Effector memory CD4-positive, alpha-beta T cell (primary cell): ENCODE measurements around the gene RHEBL1.
A peak's percentile ranks its signal among the peaks of the same experiment; 100 is the strongest.

Experiments
- DNase-seq, 3 donors: peaks; one replicate each; pipeline ENCODE4 v3.0.0-alpha.2; 2020
- H3K27ac ChIP-seq: 2 replicates; pipeline ENCODE4 v1.7.0; 2013; ENCODE audit warnings: mild to moderate bottlenecking, low read length, moderate library complexity; ENCODE audit not compliant: insufficient read depth, poor library complexity, severe bottlenecking
- H3K27me3 ChIP-seq: replicated peaks from 2 replicates; pipeline ENCODE4 v1.7.0; 2013; ENCODE audit warnings: mild to moderate bottlenecking, low read length; ENCODE audit not compliant: insufficient read depth, control insufficient read depth, poor library complexity, severe bottlenecking
- H3K36me3 ChIP-seq: 2 replicates; pipeline ENCODE4 v1.7.0; 2013; ENCODE audit warnings: mild to moderate bottlenecking, low read length, moderate library complexity; ENCODE audit not compliant: control insufficient read depth, insufficient read depth
- H3K4me1 ChIP-seq: 2 replicates; pipeline ENCODE4 v1.7.0; 2013; ENCODE audit warnings: low read length, mild to moderate bottlenecking; ENCODE audit not compliant: control insufficient read depth, insufficient read depth, poor library complexity, severe bottlenecking
- H3K4me3 ChIP-seq: 2 replicates; pipeline ENCODE4 v1.7.0; 2013; ENCODE audit warnings: low read length, low read depth, mild to moderate bottlenecking; ENCODE audit not compliant: insufficient read depth, poor library complexity, severe bottlenecking
- H3K9me3 ChIP-seq: 2 replicates; pipeline ENCODE4 v1.7.0; 2013; ENCODE audit warnings: mild to moderate bottlenecking, low read length, moderate library complexity; ENCODE audit not compliant: control insufficient read depth

The RHEBL1 gene

GRCh38 chr12:49089821-49090773, 20.3 kb upstream of the RHEBL1 start:
- Histone ChIP-seq H3K27ac (no peak overlapping the region), H3K4me1 (peaks cover 51% of the 10 kb centered on the region), H3K27me3 (peaks cover 58% of the 10 kb centered on the region), H3K4me3 (peak overlapping the region; percentile 48), H3K9me3 (no peaks in the 10 kb centered on the region), H3K36me3 (no peaks in the 10 kb centered on the region)
- DNase-seq, result no peak

GRCh38 chr12:49088932-49089330, 19.2 kb upstream of the RHEBL1 start:
- Histone ChIP-seq H3K27me3 (peaks cover 47% of the 10 kb centered on the region), H3K9me3 (no peaks in the 10 kb centered on the region), H3K4me1 (peaks cover 41% of the 10 kb centered on the region), H3K36me3 (no peaks in the 10 kb centered on the region), H3K27ac (no peak overlapping the region), H3K4me3 (no peak overlapping the region)
- no peak for DNase-seq

- no peaks in the 10 kb centered on the region for H3K9me3 ChIP-seq
- H3K27me3 ChIP-seq, result peaks cover 41% of the 10 kb centered on the region
- peak in 2 of 3 donors; percentile 44 to 58 for DNase-seq
- H3K27ac ChIP-seq, result no peak overlapping the region
- no peak overlapping the region for H3K4me3 ChIP-seq
- no peaks in the 10 kb centered on the region for H3K36me3 ChIP-seq
- peaks cover 36% of the 10 kb centered on the region for H3K4me1 ChIP-seq
Observed at GRCh38 chr12:49088150-49088931, 18.6 kb upstream of the RHEBL1 start.

GRCh38 chr12:49086116-49086515, 16.3 kb upstream of the RHEBL1 start:
- no peak for DNase-seq
- peaks cover 20% of the 10 kb centered on the region for H3K27me3 ChIP-seq
- peaks cover 28% of the 10 kb centered on the region for H3K4me1 ChIP-seq
- H3K4me3 ChIP-seq, result no peak overlapping the region
- H3K36me3 ChIP-seq, result no peaks in the 10 kb centered on the region
- no peaks in the 10 kb centered on the region for H3K9me3 ChIP-seq
- H3K27ac ChIP-seq, result no peak overlapping the region

DNA sequence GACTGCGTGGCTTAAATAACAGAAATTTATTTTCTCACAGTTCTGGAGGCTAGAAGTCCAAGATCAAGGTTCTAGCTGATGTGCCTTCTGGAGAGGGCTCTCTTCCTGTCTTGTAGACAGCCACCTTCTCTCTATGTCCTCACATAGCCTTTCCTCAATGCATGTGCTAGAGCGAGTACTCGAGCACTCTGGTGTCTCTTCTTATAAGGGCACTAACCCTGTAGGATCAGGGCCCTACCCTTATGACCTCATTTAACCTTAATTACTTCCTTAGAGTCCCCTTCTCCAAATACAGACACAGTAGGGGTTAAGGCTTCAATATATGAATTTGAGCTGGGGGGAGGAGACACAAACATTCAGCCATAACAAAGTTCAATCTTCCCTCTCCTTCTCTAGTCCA, 14.7 kb upstream of the RHEBL1 start:
- Histone ChIP-seq H3K27ac (no peak overlapping the region), H3K4me1 (peaks cover 18% of the 10 kb centered on the region), H3K27me3 (peaks cover 4% of the 10 kb centered on the region), H3K9me3 (no peaks in the 10 kb centered on the region), H3K4me3 (no peak overlapping the region), H3K36me3 (no peaks in the 10 kb centered on the region)
- DNase-seq, result no peak

DNA sequence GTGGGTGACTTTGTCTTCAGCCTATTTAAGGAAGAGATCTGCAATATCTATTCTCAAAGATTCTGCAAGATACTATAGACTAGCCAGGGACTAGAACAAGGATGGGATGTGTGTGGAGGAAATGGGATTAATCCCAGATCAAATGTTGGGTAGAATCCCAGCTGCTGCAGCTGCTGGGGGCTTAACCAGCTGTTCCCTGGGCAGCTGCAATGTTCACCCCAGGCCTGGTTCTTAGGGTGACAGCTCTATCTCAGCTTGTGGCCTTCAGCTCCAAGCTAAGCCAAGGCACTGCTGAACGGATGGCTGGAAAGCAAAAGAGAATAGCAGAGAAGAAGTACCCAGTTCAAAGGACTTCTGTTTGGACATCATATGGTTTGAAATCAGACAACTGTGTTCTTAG, 10.0 kb upstream of the RHEBL1 start:
- no peak for DNase-seq
- Histone ChIP-seq H3K27me3 (no peaks in the 10 kb centered on the region), H3K4me3 (no peak overlapping the region), H3K36me3 (no peaks in the 10 kb centered on the region), H3K27ac (no peak overlapping the region), H3K4me1 (no peaks in the 10 kb centered on the region), H3K9me3 (no peaks in the 10 kb centered on the region)

- no peak for DNase-seq
Observed at GRCh38 chr12:49070971-49071370, 1.2 kb upstream of the RHEBL1 start.

DNA sequence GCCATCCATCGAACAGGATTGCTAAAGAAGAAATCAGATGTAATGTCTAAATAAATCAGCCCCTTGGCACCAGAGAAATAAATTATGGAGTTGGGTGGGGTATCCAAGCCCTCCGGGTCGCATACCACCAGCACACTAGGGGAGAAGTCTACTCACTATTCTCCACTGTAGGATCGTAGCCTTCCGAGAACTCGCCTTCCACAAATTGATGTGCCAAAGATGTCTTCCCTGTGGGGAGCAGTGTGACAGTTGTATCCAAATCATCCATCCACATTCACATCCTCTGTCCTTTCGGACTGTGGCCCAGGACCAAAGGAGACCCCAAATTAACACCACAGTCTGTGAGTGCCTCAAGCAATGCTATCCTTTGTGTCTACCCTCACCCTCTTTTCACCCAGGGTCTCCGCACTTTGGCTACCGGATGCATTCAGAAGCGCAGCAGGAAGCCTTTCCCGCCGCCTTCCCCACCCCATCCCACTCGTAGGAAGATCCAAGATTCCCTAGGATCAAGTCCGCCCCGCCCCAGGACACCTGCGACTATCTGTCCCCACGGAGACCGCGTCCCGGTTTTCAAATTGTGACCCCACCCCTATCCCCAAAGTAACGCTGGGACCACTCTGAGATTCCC, 786 bp downstream of the RHEBL1 start:
- DNase-seq, result no peak
- Histone ChIP-seq H3K36me3 (peaks cover 2% of the 10 kb centered on the region), H3K27me3 (no peaks in the 10 kb centered on the region), H3K27ac (peak overlapping the region; percentile 72), H3K4me1 (peaks cover 10% of the 10 kb centered on the region), H3K9me3 (no peaks in the 10 kb centered on the region), H3K4me3 (peak overlapping the region; percentile 98)

More at GRCh38 chr12:49070971-49071370, 1.2 kb upstream of the RHEBL1 start:
- no peak overlapping the region for H3K27ac ChIP-seq
- peaks cover 2% of the 10 kb centered on the region for H3K36me3 ChIP-seq
- H3K4me3 ChIP-seq, result no peak overlapping the region
- no peaks in the 10 kb centered on the region for H3K9me3 ChIP-seq
- no peaks in the 10 kb centered on the region for H3K27me3 ChIP-seq
- peaks cover 10% of the 10 kb centered on the region for H3K4me1 ChIP-seq

DNA sequence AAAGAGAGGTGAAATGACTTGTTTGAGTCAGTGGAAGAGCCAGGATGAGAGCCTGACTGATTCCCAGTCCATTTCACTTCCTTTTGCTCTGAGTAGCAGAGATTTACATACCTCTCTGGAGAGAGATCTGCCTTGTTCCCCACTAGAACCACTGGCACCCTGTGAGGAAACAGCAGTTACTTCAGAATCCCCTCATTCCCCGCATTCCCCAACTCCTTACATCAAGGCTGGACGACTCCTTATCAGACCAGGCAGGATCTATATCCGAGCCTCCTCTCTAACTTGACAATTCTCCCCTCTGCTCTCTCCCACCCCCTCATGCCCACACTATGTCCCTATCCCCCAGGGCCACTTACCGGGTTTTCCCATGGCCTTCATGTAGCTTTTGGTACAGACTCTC, 3.7 kb downstream of the RHEBL1 start:
- Histone ChIP-seq H3K27ac (no peak overlapping the region), H3K27me3 (no peaks in the 10 kb centered on the region), H3K4me1 (peaks cover 12% of the 10 kb centered on the region), H3K36me3 (peaks cover 2% of the 10 kb centered on the region), H3K4me3 (no peak overlapping the region), H3K9me3 (no peaks in the 10 kb centered on the region)
- no peak for DNase-seq
